HL-60 (cell line): Measurements from ENCODE around the gene ME2.
A peak's percentile ranks its signal among the peaks of the same experiment; 100 is the strongest.

Experiments used
- DNase-seq, 2 experiments: peaks; one replicate each; pipeline ENCODE4 v3.0.0-alpha.2; 2010 to 2020; ENCODE audit warnings: low read depth in 1 of 2, low spot score in 1 of 2
- H3K27ac ChIP-seq: fragments of 250-450 bp; sonication (Bioruptor Pico); replicated peaks from 2 replicates; pipeline ENCODE4 v1.5.1; 2020; ENCODE audit warnings: mild to moderate bottlenecking, moderate library complexity
- H3K27me3 ChIP-seq: fragments of 250-450 bp; sonication (Bioruptor Pico); 2 replicates; pipeline ENCODE4 v1.5.1; 2021; ENCODE audit warnings: mild to moderate bottlenecking, moderate library complexity; ENCODE audit not compliant: insufficient read depth, poor library complexity, severe bottlenecking
- H3K4me3 ChIP-seq: replicated peaks from 2 replicates; pipeline ENCODE4 v1.5.1; 2011; ENCODE audit warnings: mild to moderate bottlenecking, control low read depth, low read length; ENCODE audit not compliant: insufficient read depth
- GABPA ChIP-seq: IDR thresholded peaks from 2 replicates; pipeline ENCODE4 v1.6.1; 2012; ENCODE audit warnings: low read depth
- POLR2AphosphoS5 ChIP-seq: IDR thresholded peaks from 2 replicates; pipeline ENCODE4 v1.6.1; 2012; ENCODE audit warnings: low read depth
- SPI1 ChIP-seq: IDR thresholded peaks from 2 replicates; pipeline ENCODE4 v1.6.1; 2012; ENCODE audit warnings: low read depth, mild to moderate bottlenecking, borderline replicate concordance
- long read RNA-seq: library from polyadenylated mRNA; unstranded; transcript quantifications from one replicate; pipeline ENCODE4 v2.0.0, GENCODE V29; 2020
- TF ChIP-seq, protein P1 (sequence below): IDR thresholded peaks from 2 replicates; pipeline ENCODE4 v1.6.1; 2012; ENCODE audit warnings: low read depth; ENCODE audit not compliant: insufficient replicate concordance
- TF ChIP-seq, protein P2 (sequence below): IDR thresholded peaks from one replicate; pipeline ENCODE4 v1.5.1; 2011; ENCODE audit warnings: low read length, control low read depth, inconsistent platforms; ENCODE audit not compliant: insufficient read depth

The ME2 gene
- long read RNA-seq, full-length matches to known transcripts = 198 of 226 reads
- long read RNA-seq, partial matches to known transcripts = 15 of 226 reads
- long read RNA-seq, other reads (novel, unspliced or antisense) = 13 of 226 reads

DNA sequence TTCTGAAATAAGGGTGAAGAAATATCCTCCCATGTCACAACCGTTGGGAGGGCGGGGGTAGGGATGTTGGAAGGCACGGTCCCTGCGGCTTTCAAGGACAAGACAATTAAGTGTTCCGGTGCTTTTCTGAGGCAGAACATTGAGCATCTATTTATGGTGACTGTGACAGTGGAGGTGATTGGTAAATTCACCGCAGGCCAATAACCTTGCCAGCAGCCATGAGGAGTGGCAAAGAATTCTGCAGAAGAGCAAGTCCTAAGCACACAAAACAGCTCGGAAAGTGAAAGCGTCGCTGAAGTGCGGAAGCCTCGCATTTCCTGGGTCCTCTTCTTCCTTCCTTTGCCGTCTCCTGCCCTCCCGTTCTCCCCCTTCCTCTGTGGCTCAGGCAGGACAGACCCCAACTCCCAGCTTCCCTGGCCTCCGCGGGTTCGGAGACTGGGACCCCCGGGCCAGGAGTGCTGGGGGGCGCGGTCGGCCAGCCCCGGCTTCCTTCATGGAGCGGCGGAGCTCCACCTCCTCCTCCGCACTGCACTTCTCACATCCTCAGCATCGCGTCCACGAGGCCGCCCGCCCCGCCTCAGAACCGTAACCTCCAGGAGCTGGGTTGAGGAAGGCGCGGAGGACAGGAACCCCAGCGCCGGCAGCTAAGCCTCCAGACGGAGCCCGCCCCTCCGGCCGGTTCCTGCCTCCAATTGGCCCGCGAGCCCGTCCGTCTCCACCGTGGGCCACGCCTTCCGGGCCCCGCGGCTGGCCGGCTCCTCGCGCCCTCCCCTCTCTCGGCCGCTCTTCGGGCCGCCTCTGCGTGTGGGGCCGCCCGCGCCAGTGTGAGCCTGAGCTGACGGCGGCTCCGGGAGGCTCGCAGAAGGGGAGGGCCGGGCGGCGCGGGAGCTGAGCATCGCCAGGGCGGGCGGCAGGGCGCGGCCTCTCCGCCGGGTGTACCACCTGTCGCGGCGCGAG lies at the start of gene ME2:
ME2 (plus strand) TSS at position 774 of the 957 bp plus-strand sequence. CDS start 16,703 bp downstream, outside the sequence.
- TF ChIP-seq, protein P1, sequence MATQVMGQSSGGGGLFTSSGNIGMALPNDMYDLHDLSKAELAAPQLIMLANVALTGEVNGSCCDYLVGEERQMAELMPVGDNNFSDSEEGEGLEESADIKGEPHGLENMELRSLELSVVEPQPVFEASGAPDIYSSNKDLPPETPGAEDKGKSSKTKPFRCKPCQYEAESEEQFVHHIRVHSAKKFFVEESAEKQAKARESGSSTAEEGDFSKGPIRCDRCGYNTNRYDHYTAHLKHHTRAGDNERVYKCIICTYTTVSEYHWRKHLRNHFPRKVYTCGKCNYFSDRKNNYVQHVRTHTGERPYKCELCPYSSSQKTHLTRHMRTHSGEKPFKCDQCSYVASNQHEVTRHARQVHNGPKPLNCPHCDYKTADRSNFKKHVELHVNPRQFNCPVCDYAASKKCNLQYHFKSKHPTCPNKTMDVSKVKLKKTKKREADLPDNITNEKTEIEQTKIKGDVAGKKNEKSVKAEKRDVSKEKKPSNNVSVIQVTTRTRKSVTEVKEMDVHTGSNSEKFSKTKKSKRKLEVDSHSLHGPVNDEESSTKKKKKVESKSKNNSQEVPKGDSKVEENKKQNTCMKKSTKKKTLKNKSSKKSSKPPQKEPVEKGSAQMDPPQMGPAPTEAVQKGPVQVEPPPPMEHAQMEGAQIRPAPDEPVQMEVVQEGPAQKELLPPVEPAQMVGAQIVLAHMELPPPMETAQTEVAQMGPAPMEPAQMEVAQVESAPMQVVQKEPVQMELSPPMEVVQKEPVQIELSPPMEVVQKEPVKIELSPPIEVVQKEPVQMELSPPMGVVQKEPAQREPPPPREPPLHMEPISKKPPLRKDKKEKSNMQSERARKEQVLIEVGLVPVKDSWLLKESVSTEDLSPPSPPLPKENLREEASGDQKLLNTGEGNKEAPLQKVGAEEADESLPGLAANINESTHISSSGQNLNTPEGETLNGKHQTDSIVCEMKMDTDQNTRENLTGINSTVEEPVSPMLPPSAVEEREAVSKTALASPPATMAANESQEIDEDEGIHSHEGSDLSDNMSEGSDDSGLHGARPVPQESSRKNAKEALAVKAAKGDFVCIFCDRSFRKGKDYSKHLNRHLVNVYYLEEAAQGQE = peak; percentile 21
- TF ChIP-seq GABPA (peak; percentile 50), SPI1 (peak; percentile 29; the same call in 1 of the 2 replicates), POLR2AphosphoS5 (peak; percentile 92)
- TF ChIP-seq, protein P2, sequence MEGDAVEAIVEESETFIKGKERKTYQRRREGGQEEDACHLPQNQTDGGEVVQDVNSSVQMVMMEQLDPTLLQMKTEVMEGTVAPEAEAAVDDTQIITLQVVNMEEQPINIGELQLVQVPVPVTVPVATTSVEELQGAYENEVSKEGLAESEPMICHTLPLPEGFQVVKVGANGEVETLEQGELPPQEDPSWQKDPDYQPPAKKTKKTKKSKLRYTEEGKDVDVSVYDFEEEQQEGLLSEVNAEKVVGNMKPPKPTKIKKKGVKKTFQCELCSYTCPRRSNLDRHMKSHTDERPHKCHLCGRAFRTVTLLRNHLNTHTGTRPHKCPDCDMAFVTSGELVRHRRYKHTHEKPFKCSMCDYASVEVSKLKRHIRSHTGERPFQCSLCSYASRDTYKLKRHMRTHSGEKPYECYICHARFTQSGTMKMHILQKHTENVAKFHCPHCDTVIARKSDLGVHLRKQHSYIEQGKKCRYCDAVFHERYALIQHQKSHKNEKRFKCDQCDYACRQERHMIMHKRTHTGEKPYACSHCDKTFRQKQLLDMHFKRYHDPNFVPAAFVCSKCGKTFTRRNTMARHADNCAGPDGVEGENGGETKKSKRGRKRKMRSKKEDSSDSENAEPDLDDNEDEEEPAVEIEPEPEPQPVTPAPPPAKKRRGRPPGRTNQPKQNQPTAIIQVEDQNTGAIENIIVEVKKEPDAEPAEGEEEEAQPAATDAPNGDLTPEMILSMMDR = no peak
- DNase-seq = peak; percentile 93 to 97
- H3K27me3 ChIP-seq = no peaks in the 10 kb centered on the region
- H3K27ac ChIP-seq = peak within 1 kb of the TSS; percentile 99
- H3K4me3 ChIP-seq = peak within 1 kb of the TSS; percentile 84

- TF ChIP-seq, protein P2 = no peak
- no peak for TF ChIP-seq GABPA
- TF ChIP-seq SPI1 = no peak
- TF ChIP-seq POLR2AphosphoS5 = no peak
- TF ChIP-seq, protein P1 = no peak
- H3K4me3 ChIP-seq = no peak overlapping the region
- no peak for DNase-seq
These were observed 49.3 kb upstream of the ME2 start for GRCh38 chr18:50829644-50830043.

GRCh38 chr18:50830544-50830943 lies 48.4 kb upstream of the ME2 start:
- no peak for TF ChIP-seq SPI1
- no peak for TF ChIP-seq GABPA
- TF ChIP-seq, protein P2 = no peak
- TF ChIP-seq POLR2AphosphoS5 = no peak
- TF ChIP-seq, protein P1 = no peak
- H3K4me3 ChIP-seq = no peak overlapping the region
- no peaks in the 10 kb centered on the region for H3K27me3 ChIP-seq
- DNase-seq = no peak
- no peak overlapping the region for H3K27ac ChIP-seq

More at GRCh38 chr18:50829644-50830043, 49.3 kb upstream of the ME2 start:
- H3K27me3 ChIP-seq = no peaks in the 10 kb centered on the region
- no peak overlapping the region for H3K27ac ChIP-seq
